ENCODE results near the gene HOXD9. TPM values are rescaled to one million over a fixed set of nuclear protein-coding genes. Genes with fewer than 3 reads are reported as not detected.

The HOXD9 gene
- total and polyA plus RNA-seq, 2 of the 8 experiments (the other 6 are each of a cell fraction or from before 2014, with no cell fraction given) = not detected

DNA sequence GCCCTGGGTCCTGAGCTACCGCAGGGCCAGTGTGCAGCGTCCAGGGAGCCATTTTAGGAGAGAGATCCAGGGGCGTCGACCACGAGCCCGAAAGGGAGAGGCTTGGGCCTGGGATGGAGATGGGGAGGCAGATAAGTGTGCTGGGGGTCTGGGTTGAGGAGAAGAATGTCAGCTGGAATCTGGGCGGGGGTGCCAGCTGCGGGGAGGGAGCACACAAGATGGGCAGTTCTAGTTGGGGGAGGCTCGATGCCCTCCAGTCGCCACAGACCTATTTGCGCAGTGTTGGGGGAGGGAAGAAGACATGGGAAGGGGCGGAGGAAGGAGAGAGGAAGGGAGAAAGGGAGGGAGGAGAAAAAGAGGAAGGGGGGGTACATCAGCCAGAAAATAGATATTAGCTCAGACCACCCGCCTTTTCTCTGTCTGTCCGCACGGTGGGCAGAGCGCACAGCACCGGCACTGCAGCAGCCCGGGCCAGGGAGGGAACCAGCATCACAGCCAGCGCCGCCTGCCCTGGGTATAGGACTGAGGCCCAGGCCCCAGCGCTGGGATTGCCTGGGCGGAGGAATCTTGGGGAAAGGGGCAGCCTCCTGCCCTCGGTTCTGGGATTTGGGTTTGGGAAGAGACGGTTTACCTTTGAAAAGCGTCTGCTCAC, 17.3 kb upstream of the HOXD9 start:
- no peaks in the 10 kb centered on the region for H3K9me3 ChIP-seq (ENCODE audit: insufficient read depth in 2 of 2, low read depth in 1 of 2, low read length in 1 of 2)
- no peak overlapping the region for H2AK5ac ChIP-seq (ENCODE audit: low read depth, low read length)
- peak overlapping the region; percentile 94; the same call in 1 of the 2 replicates for H2BK12ac ChIP-seq (ENCODE audit: low read depth, low read length)
- H3K4me1 ChIP-seq (replicated peaks in 1 of 4; ENCODE audit: control insufficient read depth in 3 of 4, insufficient read depth in 4 of 4, low read length in 3 of 4) = peaks cover 0 to 24% (median 13%) of the 10 kb centered on the region in 4 experiments; a peak in 5 of 7 replicates
- no peak overlapping the region for H2BK120ac ChIP-seq (replicated peaks; ENCODE audit: low read depth, low read length)
- DNase-seq (ENCODE audit: low read depth in 1 of 2, low spot score in 2 of 2) (peak in 1 of 2 experiments; percentile 67), FAIRE-seq (no peak)
- peak overlapping the region; percentile 42 to 62; a peak in 3 of 4 replicates for H3K4me2 ChIP-seq (ENCODE audit: insufficient read depth in 1 of 2, low read depth in 2 of 2, low read length in 2 of 2)
- H4K20me1 ChIP-seq (replicated peaks in 1 of 2; ENCODE audit: control insufficient read depth in 1 of 2, insufficient read depth in 2 of 2, low read length in 2 of 2) = peaks cover 12 to 47% of the 10 kb centered on the region in 2 experiments
- WGBS, 2 experiments (ENCODE audit: extremely low coverage in 1 of 2, insufficient coverage in 1 of 2, insufficient read length in 1 of 2, insufficient replicate concordance in 2 of 2, low coverage in 1 of 2, low lambda C conversion rate in 2 of 2, missing lambda C conversion rate in 1 of 2) = 4% methylated on average over 23 of the region's 25 CpGs; no CpG with 5 or more reads in 1 of the 2 experiments
- peak overlapping the region; percentile 79; the same call in 1 of the 2 replicates for H4K8ac ChIP-seq (ENCODE audit: extremely low read depth, insufficient read depth, low read length)
- peak overlapping the region; percentile 88; the same call in 1 of the 2 replicates for H2BK15ac ChIP-seq (ENCODE audit: low read length)
- POLR2A ChIA-PET (ENCODE audit: partially characterized antibody) = interaction anchor here (0.6 to 2.5 kb wide), 6 partner anchors 8 to 82 kb away, joined by 3 to 12 read pairs (median 4); no protein-coding TSS in a partner anchor
- no peak overlapping the region for H3K4ac ChIP-seq (replicated peaks; ENCODE audit: insufficient read length, low read depth, low read length)
- no peak overlapping the region; the same call in none of the 2 replicates for H3K18ac ChIP-seq (ENCODE audit: extremely low read depth, low read length)
- no peak overlapping the region for H3K27ac ChIP-seq (ENCODE audit: low read depth, low read length)
- CTCF ChIA-PET (ENCODE audit: partially characterized antibody) = interaction anchor here (0.6 to 4.6 kb wide), 12 partner anchors 8 to 1923 kb away, joined by 3 to 20 read pairs (median 7); partner anchors contain the start of gene HOXD10
- no peak overlapping the region for H3K23ac ChIP-seq (ENCODE audit: insufficient read length)
- H4K5ac ChIP-seq (ENCODE audit: insufficient read length, low read depth, low read length) = no peak overlapping the region
- peaks cover 0 to 4% (median 0%) of the 10 kb centered on the region in 4 experiments; a peak in 1 of 8 replicates for H3K36me3 ChIP-seq (ENCODE audit: control insufficient read depth in 2 of 4, insufficient read depth in 4 of 4, low read length in 3 of 4)
- H3K9ac ChIP-seq (replicated peaks in 1 of 4; ENCODE audit: extremely low read depth in 1 of 4, low read depth in 3 of 4, low read length in 3 of 4) = no peak overlapping the region
- peak overlapping the region in 1 of 4 experiments; percentile 50; a peak in 2 of 8 replicates for H3K4me3 ChIP-seq (ENCODE audit: extremely low read depth in 1 of 4, insufficient read depth in 2 of 4, low read depth in 3 of 4, low read length in 4 of 4)
- H3K79me1 ChIP-seq (ENCODE audit: low read depth, low read length) = no peaks in the 10 kb centered on the region
- H2BK20ac ChIP-seq (ENCODE audit: low read length) = no peak overlapping the region
- H3K14ac ChIP-seq (ENCODE audit: insufficient read length) = no peak overlapping the region
- no peak overlapping the region for H2AFZ ChIP-seq (ENCODE audit: low read length)
- H3K27me3 ChIP-seq (replicated peaks in 1 of 4; ENCODE audit: control insufficient read depth in 3 of 4, extremely low read depth in 1 of 4, insufficient read depth in 3 of 4, low read length in 3 of 4) = peaks cover 98 to 99% (median 99%) of the 10 kb centered on the region in 4 experiments
- 0 out of 2 replicates have a peak, but pooled peaks cover 2% of the 10 kb centered on the region for H3K23me2 ChIP-seq (ENCODE audit: low read depth, low read length)
- H2BK5ac ChIP-seq (ENCODE audit: low read depth, low read length) = 0 out of 2 replicates have a peak overlapping the region, but pooled peaks have one; percentile 24
- H3K79me2 ChIP-seq (ENCODE audit: control insufficient read depth in 1 of 2, insufficient read depth in 2 of 2, low read length in 2 of 2) = no peaks in the 10 kb centered on the region
- H3K56ac ChIP-seq (replicated peaks; ENCODE audit: insufficient read length, low read depth, low read length) = no peak overlapping the region
- H4K91ac ChIP-seq (replicated peaks; ENCODE audit: insufficient read length, low read length) = no peak overlapping the region
- TF ChIP-seq EZH2 (IDR thresholded peaks at IDR 0.05; ENCODE audit: low read depth, low read length, severe bottlenecking) = peak; percentile 78
- TF ChIP-seq EP300 (IDR thresholded peaks at IDR 0.05; ENCODE audit: borderline replicate concordance in 1 of 2, low read depth in 2 of 2, low read length in 2 of 2) = no peak
- no peak for TF ChIP-seq RFX5 (IDR thresholded peaks at IDR 0.05; ENCODE audit: borderline replicate concordance, low read depth, low read length)
- no peak for TF ChIP-seq POLR2AphosphoS5 (IDR thresholded peaks at IDR 0.05; ENCODE audit: low read depth, low read length)
- peak; percentile 61 for TF ChIP-seq CTBP2 (IDR thresholded peaks at IDR 0.05; ENCODE audit: borderline replicate concordance, insufficient read depth, insufficient read length, low read length)
- TF ChIP-seq EGR1 (IDR thresholded peaks at IDR 0.05; ENCODE audit: borderline replicate concordance, low read depth, low read length) = no peak
- TF ChIP-seq CREB1 (IDR thresholded peaks at IDR 0.05) = no peak
- TF ChIP-seq ASH2L (IDR thresholded peaks at IDR 0.05; ENCODE audit: low read length) = peak; percentile 62
- no peak for TF ChIP-seq SRF (IDR thresholded peaks at IDR 0.05; ENCODE audit: low read depth, low read length)
- TF ChIP-seq RNF2 (IDR thresholded peaks at IDR 0.05; ENCODE audit: borderline replicate concordance, low read depth, low read length, missing control alignments, poor library complexity, severe bottlenecking) = peak; percentile 63
- no peak for TF ChIP-seq GABPA (IDR thresholded peaks at IDR 0.05; ENCODE audit: borderline replicate concordance, insufficient read depth, low read length)
